Adrenal gland (tissue), 12 donors: ENCODE results near the gene DNAH1. TPM values are rescaled to one million over a fixed set of nuclear protein-coding genes. Genes with fewer than 3 reads are reported as not detected.

ENCODE experiments used
- DNase-seq, 7 donors: peaks; one replicate each; pipeline ENCODE4 v3.0.0-alpha.2; 2019 to 2020
- H3K27ac ChIP-seq, 5 donors: fragments of 200-600 bp; sonication (generic) in 4 of 5; 1 replicate in 3 of 5; 2 replicates in 2 of 5; pipeline versions ENCODE4 v1.5.1 to v1.8.0; 2016 to 2020; ENCODE audit warnings: mild to moderate bottlenecking in 1 of 5
- H3K27me3 ChIP-seq: fragments of 200-600 bp; 2 replicates; pipeline ENCODE4 v1.8.0; 2021
- H3K36me3 ChIP-seq, 2 donors: fragments of 200-600 bp; replicated peaks in 1 of 2; 1 replicate in 1 of 2; 2 replicates in 1 of 2; pipeline versions ENCODE4 v1.5.1 to v1.8.0; 2018 to 2022
- H3K4me1 ChIP-seq, 2 donors: fragments of 200-600 bp; replicated peaks in 1 of 2; 1 replicate in 1 of 2; 2 replicates in 1 of 2; pipeline versions ENCODE4 v1.5.1 to v1.8.0; 2018 to 2021
- H3K4me3 ChIP-seq, 4 donors: fragments of 200-600 bp; sonication (generic) in 3 of 4; one replicate each; pipeline ENCODE4 v1.5.1; 2016 to 2018
- H3K9me3 ChIP-seq, 3 donors: fragments of 200-600 bp; sonication (generic) in 1 of 3; replicated peaks in 1 of 3; 1 replicate in 2 of 3; 2 replicates in 1 of 3; pipeline versions ENCODE4 v1.5.1 to v1.8.0; 2016 to 2021
- POLR2A ChIP-seq, 2 donors: fragments of 450-650 bp; IDR thresholded peaks; one replicate each; pipeline ENCODE4 v1.6.1; 2017; ENCODE audit warnings: antibody characterized with exemption in 2 of 2, mild to moderate bottlenecking in 2 of 2, moderate library complexity in 1 of 2
- WGBS, 4 donors: extraction: QIAGEN DNeasy Blood & Tissue Kit in 2 of 4; methylation state at CpG; one replicate each; pipeline versions ENCODE4 v1.1.5 to v1.1.7; 2013 to 2017; 5-methylcytosine and 5-hydroxymethylcytosine counted together
- intact Hi-C, 2 donors: fragments of 100-400 bp; cut with DNase I; formaldehyde crosslinking; loops; one replicate each; pipeline versions ENCODE4 v1.14.1 to v1.15.0; 2022 to 2023
- polyA plus RNA-seq, 3 donors: library from polyadenylated mRNA; stranded (reverse); fragments of 200-250 nt in 2 of 3; fragments of 350-450 nt in 1 of 3; fragmentation: Illumina TruSeq in 1 of 3; extraction: RNeasy Lipid Tissue Mini Kit (QIAGEN cat#74804) in 1 of 3; gene quantifications; one replicate each; pipeline ENCODE4 v1.2.3, GENCODE V29; 2013 to 2014
- total RNA-seq, 9 donors: library from RNA; depleted of rRNA in 4 of 9; stranded (reverse); fragments of >200 nt in 4 of 9; fragments of 120-200 nt in 1 of 9; fragmentation: NEBNext Ultra II Directional in 1 of 9; extraction: Animal tissue kit (Norgen Biotek cat#: 25700) in 1 of 9; gene quantifications; one replicate each; pipeline versions ENCODE4 v1.1.0 to v1.2.4, GENCODE V29; 2013 to 2023
- TF ChIP-seq, protein P1 (sequence below), 6 experiments: fragments of 450-650 bp in 4 of 6; fragments of 200-600 bp in 2 of 6; sonication (generic) in 1 of 6; IDR thresholded peaks; 1 replicate in 5 of 6; 2 replicates in 1 of 6; pipeline versions ENCODE4 v1.5.1 to v1.8.0; 2016 to 2021; ENCODE audit warnings: antibody characterized with exemption in 6 of 6, mild to moderate bottlenecking in 2 of 6, moderate library complexity in 1 of 6
- donor health status: healthy with polysubstance abuse.
- donor health status: Bipolar disorder and iron deficiency.
- donor health status: DM: yes; HTN: yes; CAD: no.
- donor health status: DM: no; HTN: no; CAD: no.
- donor health status: DM: no; HTN: no; CAD: no.
- donor health status: DM: yes; HTN: yes; CAD: no.

DNAH1 gene
- total and polyA plus RNA-seq, 12 donors: 2.1 to 24.4 (median 9.0) TPM

DNA sequence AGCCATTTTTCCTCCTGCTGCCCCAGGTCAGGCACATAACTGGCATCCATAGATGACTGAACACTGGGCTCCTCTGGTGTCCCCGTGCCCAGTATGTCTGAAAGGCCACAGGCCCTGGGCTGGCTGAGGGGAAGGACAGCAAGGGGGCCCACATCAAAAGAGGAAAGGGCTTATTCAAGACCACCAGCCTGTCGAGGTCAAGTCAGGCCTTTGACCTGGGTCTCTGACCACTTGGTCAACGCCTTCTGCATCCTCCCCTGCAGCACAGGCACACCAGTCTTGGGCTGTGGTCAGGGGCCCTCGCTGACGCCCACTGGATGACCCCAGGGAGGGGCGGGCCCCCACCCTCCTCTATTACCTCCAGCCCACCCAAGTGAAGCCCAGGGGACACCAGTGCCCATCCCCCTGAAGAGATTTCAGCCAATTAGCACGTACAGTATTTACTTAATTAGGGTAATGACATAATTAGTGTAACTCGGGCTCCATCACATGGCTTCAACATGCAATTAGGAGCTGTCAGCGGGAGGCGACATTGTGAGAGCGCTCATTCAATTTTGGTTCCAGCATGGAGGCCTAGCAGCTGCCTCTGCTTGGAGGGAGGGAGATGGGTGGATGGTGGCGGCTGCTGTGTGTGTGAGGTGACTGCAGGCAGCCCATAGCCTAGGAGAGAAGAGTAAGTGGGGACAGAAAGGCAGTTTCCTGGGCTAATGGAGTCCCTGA is 13.5 kb upstream of the DNAH1 start:
- TF ChIP-seq, protein P1, sequence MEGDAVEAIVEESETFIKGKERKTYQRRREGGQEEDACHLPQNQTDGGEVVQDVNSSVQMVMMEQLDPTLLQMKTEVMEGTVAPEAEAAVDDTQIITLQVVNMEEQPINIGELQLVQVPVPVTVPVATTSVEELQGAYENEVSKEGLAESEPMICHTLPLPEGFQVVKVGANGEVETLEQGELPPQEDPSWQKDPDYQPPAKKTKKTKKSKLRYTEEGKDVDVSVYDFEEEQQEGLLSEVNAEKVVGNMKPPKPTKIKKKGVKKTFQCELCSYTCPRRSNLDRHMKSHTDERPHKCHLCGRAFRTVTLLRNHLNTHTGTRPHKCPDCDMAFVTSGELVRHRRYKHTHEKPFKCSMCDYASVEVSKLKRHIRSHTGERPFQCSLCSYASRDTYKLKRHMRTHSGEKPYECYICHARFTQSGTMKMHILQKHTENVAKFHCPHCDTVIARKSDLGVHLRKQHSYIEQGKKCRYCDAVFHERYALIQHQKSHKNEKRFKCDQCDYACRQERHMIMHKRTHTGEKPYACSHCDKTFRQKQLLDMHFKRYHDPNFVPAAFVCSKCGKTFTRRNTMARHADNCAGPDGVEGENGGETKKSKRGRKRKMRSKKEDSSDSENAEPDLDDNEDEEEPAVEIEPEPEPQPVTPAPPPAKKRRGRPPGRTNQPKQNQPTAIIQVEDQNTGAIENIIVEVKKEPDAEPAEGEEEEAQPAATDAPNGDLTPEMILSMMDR (IDR thresholded peaks at IDR 0.05): no peak
- no peak for TF ChIP-seq POLR2A (IDR thresholded peaks at IDR 0.05)
- Histone ChIP-seq H3K9me3 (no peaks in the 10 kb centered on the region), H3K4me3 (no peak overlapping the region), H3K27me3 (no peaks in the 10 kb centered on the region), H3K4me1 (peaks cover 10 to 30% of the 10 kb centered on the region in 2 donors), H3K27ac (no peak overlapping the region), H3K36me3 (no peaks in the 10 kb centered on the region)
- intact Hi-C loops: no loop called here
- no peak for DNase-seq
- WGBS, 4 donors: 88 to 94% (median 92%) methylated on average over 7 to 12 of the region's 12 CpGs

DNA sequence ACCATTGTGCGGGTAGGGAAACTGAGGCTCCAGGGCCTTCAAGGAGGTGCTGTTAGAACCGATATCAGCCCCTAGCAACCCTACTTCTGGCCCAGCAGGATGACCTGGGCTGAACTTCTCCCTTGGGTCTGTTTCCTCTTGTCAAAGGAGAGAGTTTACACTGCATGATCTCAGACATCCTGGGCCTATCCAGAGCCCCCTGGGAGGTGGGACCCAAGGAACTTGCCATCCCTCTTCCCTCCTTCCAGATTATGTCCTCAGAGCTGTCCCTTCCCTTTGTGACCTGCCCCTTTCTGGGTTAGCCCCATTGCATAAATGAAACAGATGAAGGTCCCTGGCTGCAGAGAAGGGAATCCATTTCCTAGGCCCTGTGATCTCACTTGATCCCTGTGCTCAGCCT is 12.3 kb upstream of the DNAH1 start:
- no peaks in the 10 kb centered on the region for H3K9me3 ChIP-seq
- intact Hi-C loops: no loop called here
- WGBS, 4 donors: 86 to 100% (median 87%) methylated on average over 1 to 2 of the region's 2 CpGs
- no peak for DNase-seq
- no peak overlapping the region for H3K27ac ChIP-seq
- H3K36me3 ChIP-seq: no peaks in the 10 kb centered on the region
- H3K4me3 ChIP-seq: no peak overlapping the region
- no peaks in the 10 kb centered on the region for H3K27me3 ChIP-seq
- peaks cover 4 to 23% of the 10 kb centered on the region in 2 donors for H3K4me1 ChIP-seq
- TF ChIP-seq, protein P1 (IDR thresholded peaks at IDR 0.05): no peak
- TF ChIP-seq POLR2A (IDR thresholded peaks at IDR 0.05): no peak

DNA sequence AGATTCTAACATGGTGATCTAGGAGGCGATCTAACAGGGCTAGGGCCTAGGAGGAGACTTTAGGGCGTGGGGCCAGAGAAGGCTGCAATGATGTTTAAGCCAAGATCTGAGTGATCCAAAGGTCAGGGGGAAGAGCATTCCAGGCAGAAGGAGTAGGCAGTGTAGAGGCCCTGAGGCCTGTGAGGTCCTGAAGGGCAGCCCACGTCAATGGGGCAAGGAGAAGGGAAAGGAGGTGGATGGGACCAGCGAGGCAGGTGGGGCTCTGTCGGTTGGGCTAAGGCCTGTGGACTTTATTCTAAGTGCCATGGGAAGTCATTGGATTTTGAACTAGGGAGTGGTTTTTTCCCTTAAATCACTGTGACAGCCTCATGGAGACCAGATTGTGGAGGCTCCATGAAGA is 10.2 kb upstream of the DNAH1 start:
- DNase-seq: no peak
- H3K27me3 ChIP-seq: no peaks in the 10 kb centered on the region
- peaks cover 0 to 6% of the 10 kb centered on the region in 2 donors for H3K4me1 ChIP-seq
- H3K9me3 ChIP-seq: no peaks in the 10 kb centered on the region
- H3K36me3 ChIP-seq: no peaks in the 10 kb centered on the region
- TF ChIP-seq, protein P1 (IDR thresholded peaks at IDR 0.05): no peak
- no peak for TF ChIP-seq POLR2A (IDR thresholded peaks at IDR 0.05)
- no peak overlapping the region for H3K27ac ChIP-seq
- WGBS, 4 donors: 94 to 98% (median 95%) methylated on average over 5 of the region's 5 CpGs
- intact Hi-C loops: no loop called here
- H3K4me3 ChIP-seq: no peak overlapping the region

DNA sequence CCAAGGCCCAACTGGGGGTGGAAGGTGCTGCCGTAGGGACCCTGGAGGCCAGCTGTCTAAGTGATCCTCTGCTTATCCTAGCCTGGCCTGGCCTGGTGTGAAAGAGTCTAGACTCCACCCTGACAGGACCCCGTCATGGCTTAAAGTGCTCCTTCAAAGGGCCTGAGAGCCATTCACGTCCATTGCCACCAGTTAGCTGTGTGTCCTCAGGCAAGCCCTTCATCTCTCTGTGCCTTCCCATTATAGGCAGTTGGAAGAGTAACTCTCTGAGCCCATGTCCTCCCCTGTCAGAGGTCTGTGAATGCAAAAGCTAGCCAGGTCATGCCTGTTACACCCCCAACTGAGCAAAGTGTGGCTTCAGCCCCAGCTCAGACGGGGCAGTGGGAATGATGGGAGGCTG is 9.1 kb upstream of the DNAH1 start:
- intact Hi-C loops: no loop called here
- TF ChIP-seq, protein P1 (IDR thresholded peaks at IDR 0.05): no peak
- no peak for TF ChIP-seq POLR2A (IDR thresholded peaks at IDR 0.05)
- Histone ChIP-seq H3K9me3 (no peaks in the 10 kb centered on the region), H3K4me1 (peaks cover 0 to 6% of the 10 kb centered on the region in 2 donors), H3K27ac (no peak overlapping the region), H3K4me3 (no peak overlapping the region), H3K27me3 (no peaks in the 10 kb centered on the region), H3K36me3 (no peaks in the 10 kb centered on the region)
- no peak for DNase-seq
- 95 to 100% (median 96%) methylated on average over 2 to 4 of the region's 4 CpGs for WGBS, 4 donors
